HG03432 (cell line): ENCODE data around the gene MMP27.
A peak's percentile ranks its signal among the peaks of the same experiment; 100 is the strongest.

Source experiments
- ATAC-seq: cut with Tn5 transposase; IDR thresholded peaks from one replicate; pipeline ENCODE4 v1.9.1; 2021; ENCODE audit warnings: mild to moderate bottlenecking, moderate library complexity; ENCODE audit not compliant: unreplicated experiment

The MMP27 gene

GRCh38 chr11:102704841-102705240 is 728 bp downstream of the MMP27 start:
- no peak for ATAC-seq

DNA sequence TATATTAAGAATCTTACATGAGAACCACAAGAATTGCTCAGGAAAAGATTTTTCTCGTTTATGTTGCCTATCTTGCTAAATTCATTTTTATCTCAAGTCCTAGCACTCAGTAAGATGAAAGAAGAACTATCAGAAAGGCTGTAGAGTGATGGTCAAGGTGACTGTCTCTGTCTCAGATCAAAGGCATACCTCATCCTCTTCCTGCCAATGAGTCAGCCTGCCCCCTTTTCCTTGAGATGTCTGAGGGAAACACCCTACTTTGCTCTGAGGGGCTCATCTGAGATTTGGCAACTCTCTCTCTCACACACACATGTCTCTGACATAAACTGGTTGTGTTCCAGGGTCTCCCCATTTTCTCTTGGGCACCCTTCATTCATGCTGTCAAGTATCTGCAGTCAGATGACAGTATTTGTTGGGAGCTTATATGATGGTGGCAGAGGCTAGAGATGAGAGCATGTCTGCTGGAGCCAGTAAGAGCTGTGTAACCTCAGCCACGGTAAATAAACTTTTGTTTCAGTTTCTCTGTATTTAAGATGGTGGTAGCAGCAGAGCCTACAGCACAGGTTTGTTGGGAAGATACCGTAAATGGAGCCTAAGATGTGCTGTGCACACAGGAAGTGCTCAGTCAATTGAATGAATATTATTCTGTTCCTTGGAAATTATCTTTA is 1.6 kb downstream of the MMP27 start:
- no peak for ATAC-seq

DNA sequence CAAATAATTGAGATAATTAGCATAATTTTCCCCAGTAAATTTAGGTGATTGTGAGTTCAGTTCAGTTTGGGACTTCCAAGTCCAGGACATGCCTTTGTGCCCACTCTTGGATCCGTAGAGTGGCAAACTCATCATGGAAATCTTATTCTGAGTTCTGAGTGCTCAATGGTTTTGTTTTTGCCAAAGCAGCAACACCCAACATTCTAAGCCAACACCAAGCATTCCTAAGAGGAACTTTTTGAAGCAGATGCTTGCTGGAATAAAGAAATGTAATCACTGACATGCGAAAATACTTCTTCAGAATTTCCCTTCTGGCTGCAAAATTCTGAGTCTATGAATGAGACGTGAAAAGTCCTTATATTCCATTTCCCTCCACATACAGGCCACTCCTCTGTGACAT is 10.4 kb downstream of the MMP27 start:
- ATAC-seq: no peak

GRCh38 chr11:102685754-102686153 is 19.8 kb downstream of the MMP27 start:
- no peak for ATAC-seq

DNA sequence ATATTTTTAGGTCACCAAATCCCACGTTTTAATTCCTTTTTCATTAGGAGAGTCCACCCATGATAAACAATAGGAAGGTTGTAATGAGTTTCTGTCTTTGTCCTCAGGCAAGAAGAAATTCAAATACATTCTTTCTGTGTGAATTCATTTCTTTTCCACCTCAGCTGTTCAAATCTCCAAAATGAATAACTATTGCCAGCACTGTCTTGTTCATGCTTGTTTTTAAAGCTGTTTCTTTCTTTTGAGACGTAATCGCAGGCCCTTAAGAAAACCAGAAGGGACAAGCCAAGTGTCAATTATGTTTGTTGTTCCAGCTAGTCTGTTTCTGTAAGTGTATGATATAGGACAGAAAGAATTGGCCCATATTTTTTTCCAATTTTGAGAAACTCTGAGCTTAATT is 20.2 kb downstream of the MMP27 start:
- ATAC-seq: no peak

DNA sequence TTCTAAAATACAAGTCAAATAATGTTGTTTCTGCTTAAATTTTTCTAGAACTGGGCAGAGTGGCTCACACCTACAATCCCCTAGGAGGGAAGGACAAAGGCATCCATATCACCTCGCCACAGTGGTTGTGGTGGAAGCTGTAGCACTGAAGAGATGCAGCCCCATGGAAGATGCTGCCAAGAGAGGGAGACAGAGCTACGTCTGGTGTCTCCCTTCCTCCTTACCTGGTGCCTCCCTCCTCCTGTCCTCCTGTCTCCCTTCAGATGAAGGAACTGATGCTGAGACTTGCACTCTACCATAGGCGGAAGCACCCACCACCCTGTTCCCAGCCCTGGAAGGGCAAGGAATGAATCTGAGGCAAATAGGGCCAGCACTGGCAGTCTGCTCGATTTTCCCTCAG is 22.3 kb downstream of the MMP27 start:
- no peak for ATAC-seq

- no peak for ATAC-seq
Observed at GRCh38 chr11:102680945-102681344, 24.6 kb downstream of the MMP27 start.

DNA sequence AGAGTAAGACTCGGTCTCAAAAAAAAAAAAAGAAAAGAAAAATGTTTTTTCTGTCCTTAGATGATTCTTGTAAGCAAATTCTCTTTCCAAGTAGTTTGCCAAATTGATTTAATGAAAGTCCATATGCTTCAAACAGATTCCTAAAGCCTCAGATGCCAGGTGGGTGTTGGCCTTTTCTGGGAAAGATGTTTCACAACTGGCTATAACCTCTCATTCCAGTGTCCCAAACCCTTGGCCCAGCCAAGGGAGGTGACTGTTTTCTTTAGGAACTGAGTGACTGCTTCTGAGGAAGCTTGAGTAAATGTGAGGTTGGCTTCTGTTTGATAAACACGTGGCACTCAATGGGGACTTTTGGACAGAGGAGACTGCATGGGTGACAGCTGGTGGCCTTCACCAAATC is 27.5 kb downstream of the MMP27 start:
- ATAC-seq: no peak

GRCh38 chr11:102676084-102676483 is 29.5 kb downstream of the MMP27 start:
- no peak for ATAC-seq

GRCh38 chr11:102669664-102670063 is 35.9 kb downstream of the MMP27 start:
- peak; percentile 89 for ATAC-seq

GRCh38 chr11:102666331-102666957 is 39.1 kb downstream of the MMP27 start:
- peak; percentile 58 for ATAC-seq

DNA sequence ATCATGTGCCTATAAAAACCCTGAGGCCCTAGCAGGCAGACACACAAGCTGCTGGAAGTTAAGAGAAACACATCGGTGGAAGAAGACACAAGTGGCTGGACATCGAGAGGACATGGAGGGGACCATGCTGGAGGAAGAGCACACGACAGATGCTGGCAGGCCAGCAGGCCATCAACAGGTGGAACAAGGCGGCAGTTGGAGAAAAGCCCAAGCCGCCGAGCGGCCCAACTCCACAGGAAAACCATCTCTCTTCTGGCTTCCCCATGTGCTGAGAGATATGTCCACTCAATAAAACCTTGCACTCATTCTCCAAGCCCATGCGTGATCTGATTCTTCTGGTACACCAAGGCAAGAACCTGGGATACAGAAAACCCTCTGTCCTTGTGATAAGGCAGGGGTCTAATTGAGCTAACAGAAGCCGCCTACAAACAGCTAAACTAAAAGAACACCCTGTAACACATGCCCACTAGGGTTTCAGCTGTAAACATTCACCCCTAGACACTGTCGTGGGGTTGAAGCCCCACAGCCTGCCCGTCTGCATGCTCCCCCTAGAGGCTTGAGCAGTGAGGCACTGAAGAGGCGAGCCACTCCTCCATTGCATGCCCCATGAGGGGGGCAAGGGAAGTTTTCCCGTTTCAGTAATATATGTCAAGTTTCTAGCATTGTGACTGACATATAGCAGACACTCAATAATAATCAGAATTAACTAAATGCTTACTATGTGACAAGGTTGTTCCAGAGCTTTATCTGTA is 41.4 kb downstream of the MMP27 start:
- ATAC-seq: peak; percentile 60

DNA sequence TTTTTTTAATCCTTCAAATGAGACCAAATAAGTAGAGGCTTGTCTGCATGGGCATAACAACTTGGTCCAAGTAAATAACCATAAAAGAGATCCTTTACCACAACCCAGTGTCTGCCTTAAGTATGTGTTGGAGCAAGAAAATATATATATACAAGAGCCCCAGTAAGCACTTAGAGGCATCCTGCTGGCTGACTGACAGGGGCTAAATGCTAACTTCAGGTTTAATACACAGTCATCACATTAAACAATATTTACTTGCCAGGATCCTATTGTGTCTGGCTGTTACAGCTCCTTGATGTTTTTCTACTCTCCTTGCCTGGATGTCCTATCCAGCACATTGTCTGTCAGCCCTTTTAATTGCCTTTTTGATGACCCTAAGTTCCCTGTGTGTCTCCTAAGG is 43.0 kb downstream of the MMP27 start:
- ATAC-seq: no peak

DNA sequence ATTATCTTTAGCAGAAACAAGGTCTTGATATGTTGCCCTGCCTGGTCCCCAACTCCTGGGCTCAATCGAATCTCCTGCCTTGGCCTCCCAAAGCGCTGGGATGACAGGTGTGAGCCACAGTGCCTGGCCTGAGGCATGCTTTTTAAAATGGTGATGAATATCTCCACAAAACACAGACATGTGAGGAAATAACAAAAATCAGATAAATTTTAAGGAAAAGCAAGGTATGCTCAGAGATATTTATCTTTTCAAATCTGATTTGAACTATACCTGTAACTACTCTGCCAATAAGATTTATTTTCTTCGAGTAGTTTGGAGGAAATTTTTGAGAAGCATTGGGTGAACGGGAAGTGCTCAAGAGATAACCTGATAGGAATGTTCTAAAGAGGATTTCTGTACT is 44.5 kb downstream of the MMP27 start:
- ATAC-seq: no peak

- ATAC-seq: no peak
Observed at GRCh38 chr11:102656528-102656927, 49.0 kb downstream of the MMP27 start.

GRCh38 chr11:102655547-102655946 is 50.0 kb downstream of the MMP27 start:
- no peak for ATAC-seq

GRCh38 chr11:102654761-102655160 is 50.8 kb downstream of the MMP27 start:
- no peak for ATAC-seq

- no peak for ATAC-seq
Observed at GRCh38 chr11:102653744-102654291, 51.8 kb downstream of the MMP27 start.

DNA sequence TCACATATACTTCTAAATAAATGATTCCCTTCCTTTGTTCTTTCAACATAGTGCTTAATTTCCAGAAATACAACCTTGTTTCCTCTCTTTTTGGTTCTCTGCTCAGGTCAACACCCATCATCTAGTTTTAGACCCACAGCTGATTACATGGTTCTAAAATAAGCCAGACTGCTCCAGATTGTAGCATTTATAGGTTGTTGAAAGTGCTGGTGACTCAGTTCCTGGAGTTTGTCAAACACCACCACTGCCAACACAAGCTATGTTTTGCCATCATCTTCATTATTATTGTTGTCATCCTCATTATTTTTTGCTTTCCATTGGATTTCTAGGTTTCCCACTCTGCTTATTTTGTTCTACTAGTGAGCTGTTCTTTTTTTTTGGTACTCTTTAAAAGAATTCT is 58.1 kb downstream of the MMP27 start:
- no peak for ATAC-seq

DNA sequence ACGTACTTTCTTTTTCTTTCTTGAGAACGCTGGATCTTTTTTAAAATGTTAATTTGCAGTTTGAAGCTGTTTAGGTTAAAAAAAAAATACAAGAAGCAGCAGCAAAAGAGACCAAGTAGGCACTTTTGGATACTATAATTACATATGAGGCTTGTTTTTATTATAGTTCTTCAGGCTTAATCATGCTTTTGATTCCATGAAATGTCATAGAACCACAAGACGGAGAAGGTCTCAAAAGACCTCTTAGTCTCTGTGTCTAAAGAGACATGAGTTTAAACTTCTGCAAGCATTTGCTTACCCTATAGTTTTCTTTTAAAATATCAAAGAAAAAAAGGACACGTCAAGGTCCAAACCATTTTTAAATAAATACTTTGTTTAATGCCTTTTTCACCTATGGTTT is 61.6 kb downstream of the MMP27 start:
- ATAC-seq: no peak
